Muscle layer of duodenum (tissue), 2 donors: Measurements from ENCODE around the gene IL6.
"Not testable (repeated sequence)": the region's sequence is repeated elsewhere in the genome, so short reads cannot be mapped to it uniquely, and the experiment has no call there.

Experiments
- H3K27ac ChIP-seq: one replicate; pipeline ENCODE4 v1.7.0; 2013; ENCODE audit warnings: mild to moderate bottlenecking, low read length
- H3K27me3 ChIP-seq: one replicate; pipeline ENCODE4 v1.7.0; 2013; ENCODE audit warnings: low read depth, mild to moderate bottlenecking, control low read depth, low read length
- H3K36me3 ChIP-seq, 2 donors: one replicate each; pipeline ENCODE4 v1.7.0; 2013; ENCODE audit warnings: low read length in 2 of 2, control low read depth in 1 of 2, mild to moderate bottlenecking in 1 of 2; ENCODE audit not compliant: insufficient read depth in 2 of 2, control insufficient read depth in 1 of 2
- H3K4me1 ChIP-seq, 2 donors: one replicate each; pipeline ENCODE4 v1.7.0; 2013; ENCODE audit warnings: low read length in 2 of 2, mild to moderate bottlenecking in 2 of 2, control low read depth in 1 of 2, moderate library complexity in 1 of 2; ENCODE audit not compliant: insufficient read depth in 2 of 2, control insufficient read depth in 1 of 2
- H3K4me3 ChIP-seq, 2 donors: one replicate each; pipeline ENCODE4 v1.7.0; 2013; ENCODE audit warnings: low read length in 2 of 2, low read depth in 1 of 2, mild to moderate bottlenecking in 1 of 2
- H3K9me3 ChIP-seq, 2 donors: one replicate each; pipeline ENCODE4 v1.7.0; 2013; ENCODE audit warnings: low read length in 2 of 2, control low read depth in 1 of 2, mild to moderate bottlenecking in 1 of 2; ENCODE audit not compliant: control insufficient read depth in 1 of 2
- donor health status: healthy.

Gene IL6

GRCh38 chr7:22695476-22696132, 31.4 kb upstream of the IL6 start:
- H3K36me3 ChIP-seq, result no peaks in the 10 kb centered on the region
- H3K27ac ChIP-seq, result no peak overlapping the region
- H3K27me3 ChIP-seq, result no peaks in the 10 kb centered on the region
- H3K9me3 ChIP-seq, result no peaks in the 10 kb centered on the region
- H3K4me1 ChIP-seq, result no peaks in the 10 kb centered on the region
- H3K4me3 ChIP-seq, result no peak overlapping the region

DNA sequence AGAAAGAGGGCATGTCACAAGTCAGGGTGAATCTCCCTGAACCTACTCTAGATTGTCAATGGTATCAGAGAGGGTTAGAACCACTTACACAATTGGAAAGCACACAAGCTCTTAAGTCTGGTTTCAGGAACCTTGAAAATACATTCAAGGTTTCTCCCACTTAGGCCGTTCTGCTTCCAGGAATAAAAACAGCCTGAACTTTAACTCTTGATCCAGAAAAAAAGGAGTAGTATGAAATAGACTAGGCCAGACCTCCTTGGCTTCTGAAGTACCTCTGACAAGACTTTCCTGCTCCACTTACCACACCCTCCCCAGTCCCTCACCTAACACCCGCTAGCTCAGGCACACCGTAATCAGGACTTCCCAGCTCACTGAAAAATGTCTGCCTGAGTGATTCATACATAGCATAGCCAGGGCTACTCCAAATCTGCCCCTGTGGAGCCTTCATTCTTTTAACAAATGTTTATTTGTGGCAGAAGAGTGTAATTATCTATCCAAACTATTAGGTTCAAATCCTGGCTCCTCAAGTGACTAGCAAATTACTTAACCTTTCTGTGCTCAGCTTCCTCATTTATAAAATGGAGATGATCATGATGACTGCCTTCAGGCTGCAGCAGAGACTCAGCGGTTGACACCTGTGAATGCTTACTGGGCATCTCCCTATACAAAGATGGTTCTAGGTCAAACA, 30.3 kb upstream of the IL6 start:
- H3K27ac ChIP-seq, result no peak overlapping the region
- H3K9me3 ChIP-seq, result no peaks in the 10 kb centered on the region
- H3K27me3 ChIP-seq, result no peaks in the 10 kb centered on the region
- no peaks in the 10 kb centered on the region for H3K4me1 ChIP-seq
- H3K36me3 ChIP-seq, result no peaks in the 10 kb centered on the region
- H3K4me3 ChIP-seq, result no peak overlapping the region

DNA sequence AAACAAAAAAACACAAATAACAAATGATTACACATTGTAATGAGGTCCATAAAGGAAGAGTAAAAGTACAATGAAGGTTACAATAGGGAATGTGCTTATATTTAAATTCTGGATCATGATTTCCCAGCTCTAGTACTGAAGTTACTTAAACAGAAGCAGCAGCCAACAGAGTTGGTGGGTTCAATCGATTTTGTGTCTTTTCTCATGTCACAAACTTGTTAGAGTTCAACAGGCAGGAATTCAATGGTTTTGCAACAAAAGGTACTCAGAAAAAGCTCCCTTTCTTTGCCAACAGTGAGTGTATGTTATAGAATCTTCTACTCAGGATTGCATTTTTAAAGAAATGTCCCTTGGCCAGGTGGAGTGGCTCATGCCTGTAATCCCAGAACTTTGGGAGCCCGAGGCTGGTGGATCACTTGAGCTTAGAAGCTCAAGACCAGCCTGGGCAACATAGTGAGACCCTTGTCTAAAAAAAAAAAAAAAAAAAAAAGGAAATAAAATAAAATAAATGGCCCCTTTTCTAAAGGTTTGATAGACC, 29.6 kb upstream of the IL6 start:
- Histone ChIP-seq H3K4me3 (no peak overlapping the region), H3K4me1 (no peaks in the 10 kb centered on the region), H3K27ac (no peak overlapping the region), H3K36me3 (no peaks in the 10 kb centered on the region), H3K27me3 (no peaks in the 10 kb centered on the region), H3K9me3 (no peaks in the 10 kb centered on the region)

DNA sequence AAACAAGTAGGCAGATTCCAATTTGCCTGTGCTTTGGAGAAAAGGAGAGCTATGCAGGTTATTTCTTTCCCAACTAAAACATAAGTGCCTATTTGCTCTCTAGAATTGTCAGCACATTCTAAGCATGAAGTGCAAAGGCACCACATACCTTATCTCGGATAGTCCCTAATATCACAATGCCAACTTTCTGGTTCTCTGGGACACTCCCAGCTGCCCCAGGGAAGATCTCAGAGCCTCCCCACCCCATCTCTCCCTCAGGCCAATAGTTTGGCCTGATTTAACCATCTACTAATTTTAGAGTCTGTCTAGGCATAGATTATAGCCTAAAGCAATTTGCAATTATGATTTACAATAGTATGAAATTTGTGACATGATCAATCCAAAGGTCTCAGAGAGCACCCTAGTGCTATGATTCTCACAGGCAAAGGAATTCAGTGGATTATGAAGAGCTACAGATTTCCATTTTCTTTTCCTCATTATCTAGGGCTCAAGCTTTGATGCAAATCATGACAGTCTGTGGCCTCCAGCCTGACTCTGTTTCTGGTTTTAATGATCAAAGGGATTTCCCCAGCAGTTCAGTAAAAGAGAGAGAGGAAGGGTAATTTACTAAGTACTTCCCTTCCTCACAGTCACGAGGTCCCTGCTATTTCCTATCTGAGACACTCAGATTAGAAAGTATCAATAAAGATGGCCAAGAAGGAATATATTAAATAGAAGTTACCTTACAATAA, 29.0 kb upstream of the IL6 start:
- Histone ChIP-seq H3K27me3 (no peaks in the 10 kb centered on the region), H3K4me3 (no peak overlapping the region), H3K36me3 (no peaks in the 10 kb centered on the region), H3K4me1 (no peaks in the 10 kb centered on the region), H3K9me3 (no peaks in the 10 kb centered on the region), H3K27ac (no peak overlapping the region)

GRCh38 chr7:22698767-22699166, 28.2 kb upstream of the IL6 start:
- H3K9me3 ChIP-seq, result no peaks in the 10 kb centered on the region
- H3K36me3 ChIP-seq, result no peaks in the 10 kb centered on the region
- no peak overlapping the region for H3K27ac ChIP-seq
- H3K4me1 ChIP-seq, result no peaks in the 10 kb centered on the region
- no peaks in the 10 kb centered on the region for H3K27me3 ChIP-seq
- H3K4me3 ChIP-seq, result no peak overlapping the region

- H3K27me3 ChIP-seq, result no peaks in the 10 kb centered on the region
- H3K9me3 ChIP-seq, result no peaks in the 10 kb centered on the region
- no peak overlapping the region for H3K27ac ChIP-seq
- H3K36me3 ChIP-seq, result no peaks in the 10 kb centered on the region
- H3K4me1 ChIP-seq, result no peaks in the 10 kb centered on the region
- H3K4me3 ChIP-seq, result no peak overlapping the region
These were observed 26.4 kb upstream of the IL6 start for GRCh38 chr7:22700559-22701002.

DNA sequence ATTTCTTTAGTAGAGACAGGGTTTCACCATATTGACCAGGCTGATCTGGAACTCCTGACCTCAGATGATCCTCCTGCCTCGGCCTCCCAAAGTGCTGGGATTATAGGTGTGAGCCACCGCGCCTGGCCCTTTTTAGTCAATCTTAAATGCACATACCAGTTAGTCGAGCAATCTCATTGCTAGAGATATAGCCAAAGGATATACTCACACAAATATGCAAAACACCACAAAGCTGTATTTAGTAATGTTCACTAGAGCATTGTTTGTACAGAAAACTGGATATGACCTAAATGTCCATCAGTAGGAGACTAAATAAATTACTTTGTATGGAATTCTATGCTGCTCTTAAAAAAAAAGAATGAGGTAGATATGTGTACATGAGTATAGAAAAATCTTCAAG, 24.5 kb upstream of the IL6 start:
- Histone ChIP-seq H3K27me3 (no peaks in the 10 kb centered on the region), H3K36me3 (no peaks in the 10 kb centered on the region), H3K9me3 (no peaks in the 10 kb centered on the region), H3K4me3 (no peak overlapping the region), H3K4me1 (no peaks in the 10 kb centered on the region), H3K27ac (no peak overlapping the region)

DNA sequence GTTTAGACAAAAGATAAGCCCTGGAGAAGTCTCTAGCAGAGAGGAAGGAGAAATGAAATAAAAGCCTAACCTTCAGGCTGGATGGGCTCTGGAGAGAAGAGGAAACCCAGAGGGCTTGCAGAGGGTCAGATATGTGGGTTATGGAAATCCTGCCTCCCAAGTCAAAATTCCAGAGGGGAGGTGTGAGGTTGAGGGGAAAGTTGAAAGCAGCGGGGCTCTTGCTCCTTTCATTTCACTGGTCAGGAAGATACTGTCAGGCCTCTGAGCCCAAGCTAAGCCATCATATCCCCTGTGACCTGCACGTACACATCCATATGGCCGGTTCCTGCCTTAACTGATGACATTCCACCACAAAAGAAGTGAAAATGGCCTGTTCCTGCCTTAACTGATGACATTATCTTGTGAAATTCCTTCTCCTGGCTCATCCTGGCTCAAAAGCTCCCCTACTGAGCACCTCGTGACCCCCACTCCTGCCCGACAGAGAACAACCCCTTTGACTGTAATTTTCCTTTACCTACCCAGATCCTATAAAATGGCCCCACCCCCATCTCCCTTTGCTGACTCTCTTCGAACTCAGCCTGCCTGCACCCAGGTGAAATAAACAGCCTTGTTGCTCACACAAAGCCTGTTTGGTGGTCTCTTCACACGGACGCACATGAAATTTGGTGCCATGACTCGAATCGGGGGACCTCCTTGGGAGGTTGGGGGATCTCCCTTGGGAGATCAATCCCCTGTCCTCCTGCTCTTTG, 23.7 kb upstream of the IL6 start:
- not testable (repeated sequence) for H3K4me1 ChIP-seq, H3K36me3 ChIP-seq, H3K27me3 ChIP-seq, H3K9me3 ChIP-seq, H3K27ac ChIP-seq, H3K4me3 ChIP-seq

DNA sequence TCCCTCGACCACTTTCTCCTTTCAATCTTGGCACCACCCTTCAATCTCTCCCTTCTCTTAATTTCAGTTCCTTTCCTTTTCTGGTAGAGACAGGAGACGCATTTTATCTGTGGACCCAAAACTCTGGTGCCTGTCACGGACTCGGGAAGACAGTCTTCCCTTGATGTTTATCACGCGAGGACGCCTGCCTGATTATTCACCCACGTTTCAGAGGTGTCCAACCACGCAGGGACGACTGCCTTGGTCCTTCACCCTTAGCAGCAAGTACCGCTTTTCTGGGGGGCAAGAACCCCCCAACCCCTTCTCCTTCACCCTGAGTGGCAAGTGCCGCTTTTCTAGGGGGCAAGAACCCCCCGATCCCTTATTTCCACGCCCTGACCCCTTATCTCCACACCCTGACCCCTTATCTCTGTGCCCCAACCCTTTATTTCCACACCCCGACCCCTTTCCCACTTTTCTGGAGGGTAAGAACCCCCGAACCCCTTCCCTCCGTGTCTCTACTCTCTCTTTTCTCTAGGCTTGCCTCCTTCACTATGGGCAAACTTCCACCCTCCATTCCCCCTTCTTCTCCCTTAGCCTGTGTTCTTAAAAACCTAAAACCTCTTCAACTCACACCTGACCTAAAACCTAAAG, 22.9 kb upstream of the IL6 start:
- not testable (repeated sequence) for H3K27me3 ChIP-seq, H3K4me1 ChIP-seq, H3K36me3 ChIP-seq, H3K27ac ChIP-seq, H3K9me3 ChIP-seq, H3K4me3 ChIP-seq

DNA sequence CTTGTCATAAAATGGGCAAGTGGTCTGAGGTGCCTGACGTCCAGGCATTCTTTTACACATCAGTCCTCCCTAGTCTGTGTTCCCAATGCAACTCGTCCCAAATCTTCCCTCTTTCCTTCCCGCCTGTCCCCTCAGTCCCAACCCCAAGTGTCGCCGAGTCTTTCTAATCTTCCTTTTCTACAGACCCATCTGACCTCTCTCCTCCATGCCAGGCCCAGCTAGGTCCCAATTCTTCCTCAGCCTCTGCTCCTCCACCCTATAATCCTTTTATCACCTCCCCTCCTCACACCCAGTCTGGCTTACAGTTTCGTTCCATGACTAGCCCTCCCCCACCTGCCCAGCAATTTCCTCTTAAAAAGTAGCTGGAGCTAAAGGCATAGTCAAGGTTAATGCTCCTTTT, 22.3 kb upstream of the IL6 start:
- H3K4me3 ChIP-seq, H3K36me3 ChIP-seq, H3K27ac ChIP-seq, H3K4me1 ChIP-seq, H3K9me3 ChIP-seq, H3K27me3 ChIP-seq: not testable (repeated sequence)

DNA sequence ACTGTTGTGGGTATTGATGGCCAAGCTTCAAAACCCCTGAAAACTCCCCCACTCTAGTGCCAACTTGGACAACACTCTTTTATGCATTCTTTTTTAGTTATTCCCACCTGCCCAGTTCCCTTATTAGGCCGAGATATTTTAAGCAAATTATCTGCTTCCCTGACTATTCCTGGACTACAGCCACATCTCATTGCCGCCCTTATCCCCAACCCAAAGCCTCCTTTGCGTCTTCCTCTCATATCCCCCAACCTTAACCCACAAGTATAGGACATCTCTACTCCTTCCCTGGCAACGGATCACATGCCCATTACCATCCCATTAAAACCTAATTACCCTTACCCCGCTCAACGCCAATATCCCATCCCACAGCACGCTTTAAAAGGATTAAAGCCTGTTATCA, 21.1 kb upstream of the IL6 start:
- H3K27me3 ChIP-seq, H3K36me3 ChIP-seq, H3K9me3 ChIP-seq, H3K4me1 ChIP-seq, H3K4me3 ChIP-seq, H3K27ac ChIP-seq: not testable (repeated sequence)
